Thyroid gland (tissue), 4 donors: Measurements from ENCODE around the gene UNC13D. TPM values are rescaled to one million over a fixed set of nuclear protein-coding genes. Genes with fewer than 3 reads are reported as not detected.

Experiments
- DNase-seq, 2 donors: peaks; one replicate each; pipeline ENCODE4 v3.0.0-alpha.2; 2019
- H3K27ac ChIP-seq, 3 donors: fragments of 200-600 bp; sonication (generic); 1 replicate in 2 of 3; 2 replicates in 1 of 3; pipeline ENCODE4 v1.5.1; 2016 to 2019; ENCODE audit warnings: mild to moderate bottlenecking in 1 of 3, moderate library complexity in 1 of 3
- H3K27me3 ChIP-seq: fragments of 200-600 bp; sonication (generic); one replicate; pipeline ENCODE4 v1.5.1; 2019
- H3K36me3 ChIP-seq, 2 donors: fragments of 200-600 bp; sonication (generic); one replicate each; pipeline ENCODE4 v1.5.1; 2016 to 2019
- H3K4me1 ChIP-seq, 2 donors: fragments of 200-600 bp; sonication (generic); one replicate each; pipeline ENCODE4 v1.5.1; 2017 to 2019
- H3K4me3 ChIP-seq, 3 donors: fragments of 200-600 bp; sonication (generic); replicated peaks in 1 of 3; 1 replicate in 2 of 3; 2 replicates in 1 of 3; pipeline ENCODE4 v1.5.1; 2016; ENCODE audit warnings: mild to moderate bottlenecking in 1 of 3
- H3K9me3 ChIP-seq: fragments of 200-600 bp; sonication (generic); one replicate; pipeline ENCODE4 v1.5.1; 2017
- POLR2A ChIP-seq, 2 donors: fragments of 450-650 bp; IDR thresholded peaks; one replicate each; pipeline ENCODE4 v1.6.1; 2017; ENCODE audit warnings: antibody characterized with exemption in 2 of 2, mild to moderate bottlenecking in 2 of 2, moderate library complexity in 1 of 2
- WGBS, 2 donors: methylation state at CpG; one replicate each; pipeline ENCODE4 v1.1.5; 2017; 5-methylcytosine and 5-hydroxymethylcytosine counted together
- intact Hi-C: fragments of 100-400 bp; cut with DNase I; formaldehyde crosslinking; loops from one replicate; pipeline ENCODE4 v1.15.1; 2023
- total RNA-seq, 4 donors: library from RNA; depleted of rRNA; stranded (reverse); fragments of >200 nt; gene quantifications; one replicate each; pipeline ENCODE4 v1.2.3, GENCODE V29; 2016
- TF ChIP-seq, protein P1 (sequence below), 6 experiments: fragments of 200-600 bp in 3 of 6; fragments of 450-650 bp in 3 of 6; sonication (generic) in 3 of 6; IDR thresholded peaks; one replicate each; pipeline ENCODE4 v1.5.1; 2016 to 2019; ENCODE audit warnings: antibody characterized with exemption in 6 of 6, mild to moderate bottlenecking in 2 of 6, inconsistent platforms in 1 of 6, moderate library complexity in 1 of 6

Gene UNC13D
- total RNA-seq, 4 donors from 2014 or later = 4.0 to 8.1 (median 5.2) TPM

GRCh38 chr17:75840799-75841164 is 3.4 kb downstream of the UNC13D start:
- peaks cover 15 to 16% of the 10 kb centered on the region in 2 donors for H3K4me1 ChIP-seq
- intact Hi-C loops = loop anchor here (10.0 kb wide), 1 partner anchor 176 kb away; the partner anchor contains the start of genes RECQL5 and SAP30BP
- no peak for TF ChIP-seq POLR2A (IDR thresholded peaks at IDR 0.05)
- TF ChIP-seq, protein P1, sequence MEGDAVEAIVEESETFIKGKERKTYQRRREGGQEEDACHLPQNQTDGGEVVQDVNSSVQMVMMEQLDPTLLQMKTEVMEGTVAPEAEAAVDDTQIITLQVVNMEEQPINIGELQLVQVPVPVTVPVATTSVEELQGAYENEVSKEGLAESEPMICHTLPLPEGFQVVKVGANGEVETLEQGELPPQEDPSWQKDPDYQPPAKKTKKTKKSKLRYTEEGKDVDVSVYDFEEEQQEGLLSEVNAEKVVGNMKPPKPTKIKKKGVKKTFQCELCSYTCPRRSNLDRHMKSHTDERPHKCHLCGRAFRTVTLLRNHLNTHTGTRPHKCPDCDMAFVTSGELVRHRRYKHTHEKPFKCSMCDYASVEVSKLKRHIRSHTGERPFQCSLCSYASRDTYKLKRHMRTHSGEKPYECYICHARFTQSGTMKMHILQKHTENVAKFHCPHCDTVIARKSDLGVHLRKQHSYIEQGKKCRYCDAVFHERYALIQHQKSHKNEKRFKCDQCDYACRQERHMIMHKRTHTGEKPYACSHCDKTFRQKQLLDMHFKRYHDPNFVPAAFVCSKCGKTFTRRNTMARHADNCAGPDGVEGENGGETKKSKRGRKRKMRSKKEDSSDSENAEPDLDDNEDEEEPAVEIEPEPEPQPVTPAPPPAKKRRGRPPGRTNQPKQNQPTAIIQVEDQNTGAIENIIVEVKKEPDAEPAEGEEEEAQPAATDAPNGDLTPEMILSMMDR (IDR thresholded peaks at IDR 0.05) = no peak

GRCh38 chr17:75839942-75840798 is 4.0 kb downstream of the UNC13D start:
- Histone ChIP-seq H3K27ac (no peak overlapping the region), H3K4me1 (peaks cover 9 to 10% of the 10 kb centered on the region in 2 donors), H3K27me3 (no peaks in the 10 kb centered on the region), H3K4me3 (no peak overlapping the region), H3K36me3 (no peaks in the 10 kb centered on the region), H3K9me3 (no peaks in the 10 kb centered on the region)
- intact Hi-C loops = loop anchor here (10.0 kb wide), 1 partner anchor 175 kb away; the partner anchor contains the start of genes RECQL5 and SAP30BP
- no peak for TF ChIP-seq POLR2A (IDR thresholded peaks at IDR 0.05)
- TF ChIP-seq, protein P1 (IDR thresholded peaks at IDR 0.05) = no peak
- DNase-seq = no peak
- 93 to 95% methylated on average over 13 to 33 of the region's 36 CpGs for WGBS, 2 donors

More at GRCh38 chr17:75840799-75841164, 3.4 kb downstream of the UNC13D start:
- no peak for DNase-seq
- WGBS, 2 donors = 84 to 85% methylated on average over 7 of the region's 7 CpGs
- Histone ChIP-seq H3K27me3 (no peaks in the 10 kb centered on the region), H3K9me3 (no peaks in the 10 kb centered on the region), H3K36me3 (peaks cover 0 to under 1% of the 10 kb centered on the region in 2 donors), H3K27ac (no peak overlapping the region), H3K4me3 (no peak overlapping the region)

- Histone ChIP-seq H3K27me3 (no peaks in the 10 kb centered on the region), H3K36me3 (no peaks in the 10 kb centered on the region), H3K9me3 (no peaks in the 10 kb centered on the region), H3K4me3 (no peak overlapping the region), H3K4me1 (no peaks in the 10 kb centered on the region), H3K27ac (no peak overlapping the region)
- WGBS, 2 donors = 92 to 95% methylated on average over 14 of the region's 15 CpGs
- no peak for DNase-seq
- intact Hi-C loops = no loop called here
- TF ChIP-seq, protein P1 (IDR thresholded peaks at IDR 0.05) = no peak
- TF ChIP-seq POLR2A (IDR thresholded peaks at IDR 0.05) = no peak
These were observed 5.8 kb downstream of the UNC13D start for GRCh38 chr17:75838410-75838809.

- WGBS, 2 donors = 63 to 81% methylated on average over 7 of the region's 7 CpGs
- Histone ChIP-seq H3K36me3 (no peaks in the 10 kb centered on the region), H3K4me3 (no peak overlapping the region), H3K4me1 (no peaks in the 10 kb centered on the region), H3K27me3 (no peaks in the 10 kb centered on the region), H3K27ac (no peak overlapping the region), H3K9me3 (no peaks in the 10 kb centered on the region)
- intact Hi-C loops = no loop called here
- no peak for DNase-seq
- no peak for TF ChIP-seq POLR2A (IDR thresholded peaks at IDR 0.05)
- TF ChIP-seq, protein P1 (IDR thresholded peaks at IDR 0.05) = no peak
These were observed 6.3 kb downstream of the UNC13D start for GRCh38 chr17:75837899-75838298.

GRCh38 chr17:75836605-75837004 is 7.6 kb downstream of the UNC13D start:
- Histone ChIP-seq H3K36me3 (no peaks in the 10 kb centered on the region), H3K4me3 (no peak overlapping the region), H3K4me1 (no peaks in the 10 kb centered on the region), H3K9me3 (no peaks in the 10 kb centered on the region), H3K27me3 (no peaks in the 10 kb centered on the region), H3K27ac (no peak overlapping the region)
- 91 to 93% methylated on average over 8 of the region's 9 CpGs for WGBS, 2 donors
- intact Hi-C loops = no loop called here
- TF ChIP-seq, protein P1 (IDR thresholded peaks at IDR 0.05) = no peak
- TF ChIP-seq POLR2A (IDR thresholded peaks at IDR 0.05) = no peak
- DNase-seq = no peak
